GM19240 (cell line): ENCODE data around the gene HLA-DMB.
"Not testable (repeated sequence)": the region's sequence is repeated elsewhere in the genome, so short reads cannot be mapped to it uniquely, and the experiment has no call there.

Source experiments
- DNase-seq: peaks from one replicate; pipeline ENCODE4 v3.0.0; 2011; ENCODE audit warnings: low spot score; ENCODE audit not compliant: insufficient read length

Gene HLA-DMB

DNA sequence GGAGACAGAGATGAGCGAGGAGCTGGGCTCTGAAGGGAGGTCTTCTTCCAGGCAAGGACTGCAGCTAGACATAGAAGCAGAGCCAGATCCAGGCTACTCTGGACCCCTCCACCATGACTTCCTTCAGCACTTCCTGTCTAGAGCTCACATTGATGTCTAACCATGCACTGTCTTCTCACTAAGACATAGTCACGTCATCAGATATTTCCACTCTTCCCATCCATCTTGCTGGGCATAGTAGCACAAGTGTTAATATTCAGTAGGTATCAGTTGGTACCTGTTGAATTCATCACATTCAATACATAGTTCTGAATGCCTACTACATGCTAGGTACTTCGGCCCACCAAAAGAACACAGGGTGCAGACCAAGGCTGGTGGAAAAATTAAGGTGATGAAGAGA lies 9.2 kb upstream of the HLA-DMB start:
- no peak for DNase-seq

DNA sequence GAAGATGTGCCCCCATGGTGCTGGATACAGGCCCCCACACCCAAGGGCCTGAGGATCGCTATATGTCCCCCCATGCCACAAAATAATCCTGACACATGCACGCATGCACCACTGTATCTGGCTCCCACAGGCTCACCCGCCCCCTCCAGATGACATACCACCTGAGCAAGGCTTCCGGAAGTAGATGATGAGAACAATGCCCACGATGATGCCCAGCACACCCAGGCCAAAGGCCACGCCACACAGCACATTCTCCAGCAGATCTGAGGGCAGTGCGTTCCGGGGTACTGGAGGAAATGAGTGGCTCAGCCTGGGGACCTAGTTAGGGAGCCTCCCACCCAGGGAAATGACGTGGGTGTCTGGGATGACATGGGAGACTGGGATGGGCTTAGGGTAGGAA lies 8.3 kb upstream of the HLA-DMB start:
- no peak for DNase-seq

DNA sequence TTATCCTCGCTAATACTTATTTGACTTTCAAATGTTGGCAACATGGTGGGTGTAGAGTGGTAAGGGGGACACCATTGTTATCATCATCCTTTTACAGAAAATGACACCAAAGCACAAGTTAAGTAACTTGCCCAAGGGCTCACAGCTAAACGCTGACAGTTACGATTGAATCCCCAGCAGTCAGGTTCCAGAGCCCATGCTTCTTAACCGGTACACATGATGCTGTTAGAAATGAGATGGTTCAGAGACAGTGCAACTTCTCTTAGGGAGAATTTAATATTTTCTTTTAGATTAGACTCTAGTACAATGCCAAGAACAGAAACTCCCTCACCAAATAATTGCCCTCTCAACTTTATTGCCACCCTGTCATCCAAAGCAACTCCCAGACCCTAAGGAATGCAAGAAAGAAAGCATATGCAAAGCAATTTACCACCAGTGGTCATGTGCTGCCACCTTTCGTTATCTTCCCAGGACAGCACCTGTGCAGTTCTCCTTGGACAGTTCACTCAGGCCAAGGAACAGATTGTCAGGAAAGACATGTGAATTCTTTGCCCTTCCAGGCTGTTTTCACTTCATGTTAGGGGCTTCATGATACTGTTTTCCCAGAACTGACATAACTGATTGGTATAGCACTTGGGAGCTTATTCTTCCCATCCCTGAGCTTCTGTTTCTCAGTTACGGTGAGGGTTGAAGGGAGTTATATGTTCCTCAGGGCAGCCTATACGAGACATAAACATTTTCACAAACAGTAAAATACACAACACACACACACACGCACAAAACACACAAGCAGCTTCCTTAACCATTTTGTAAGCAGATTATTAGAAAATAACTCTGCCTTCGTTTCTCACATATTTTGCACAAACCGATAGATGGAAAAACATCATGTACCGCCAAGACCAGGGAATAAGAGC lies 7.0 kb upstream of the HLA-DMB start:
- no peak for DNase-seq

DNA sequence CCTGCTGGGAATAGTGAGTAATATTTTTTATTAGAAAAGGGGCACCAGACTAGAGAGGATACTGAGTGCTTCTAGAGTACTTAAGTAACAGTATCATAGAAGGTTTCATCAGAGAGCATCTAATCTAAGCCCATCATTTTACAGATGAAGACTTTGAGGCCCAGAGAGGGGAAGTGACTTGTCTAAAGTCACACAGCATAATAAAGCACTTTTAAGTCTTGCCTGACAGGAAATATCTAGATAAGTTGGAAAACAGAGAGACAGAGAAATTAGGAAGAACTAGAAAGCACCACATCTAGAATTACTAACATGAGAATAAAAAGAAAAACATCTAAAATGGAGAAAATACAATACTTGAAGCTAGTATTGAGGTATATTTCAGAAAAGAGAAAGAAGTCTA lies 6.1 kb upstream of the HLA-DMB start:
- DNase-seq = no peak

DNA sequence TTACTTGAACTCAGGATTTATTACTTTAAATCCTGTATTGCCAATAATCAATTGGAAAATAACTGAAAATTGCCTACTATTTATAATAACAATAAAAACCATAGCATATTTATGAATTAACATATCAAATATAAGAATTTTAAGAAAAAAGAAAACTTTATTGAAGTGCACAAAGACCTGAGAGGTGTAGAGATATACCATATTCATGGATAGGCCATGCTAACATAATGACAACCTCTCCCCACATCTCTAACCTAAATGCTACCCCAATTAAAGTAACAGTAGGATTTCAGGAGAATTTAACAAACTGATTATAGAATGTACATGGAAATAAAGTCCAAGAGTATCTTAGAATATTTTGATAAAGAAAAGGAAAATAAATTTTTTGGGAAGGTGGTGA lies 5.1 kb upstream of the HLA-DMB start:
- no peak for DNase-seq

DNA sequence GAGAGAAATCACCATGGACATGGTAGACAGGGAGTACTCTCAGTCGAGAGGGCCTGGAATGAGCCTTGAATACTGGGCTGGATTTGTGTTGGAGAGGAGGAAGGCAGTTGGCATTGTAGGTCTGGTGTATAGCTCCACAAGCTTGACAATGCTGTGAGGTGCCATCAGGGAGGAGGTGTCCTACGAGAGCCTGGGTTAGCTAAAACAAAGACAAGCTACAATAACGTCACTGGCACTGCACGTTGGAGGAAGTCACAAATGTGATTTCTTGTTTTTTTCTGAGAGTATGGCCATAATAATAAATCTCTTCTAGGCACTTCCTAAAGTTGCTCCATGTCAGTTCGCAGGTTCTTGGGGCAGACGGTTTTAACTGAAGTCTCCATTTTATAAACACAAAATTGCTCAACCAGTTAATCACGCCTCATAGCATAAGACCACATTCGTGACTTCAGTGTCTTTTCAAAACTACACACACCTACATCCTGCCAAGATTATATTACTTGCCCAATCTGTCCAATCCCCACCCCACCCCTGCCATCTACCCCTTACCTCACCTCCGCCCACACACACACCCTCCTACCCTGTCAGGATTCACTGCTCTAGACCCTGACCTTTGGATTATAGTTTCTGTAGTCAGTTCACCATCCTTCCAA lies 4.4 kb upstream of the HLA-DMB start:
- DNase-seq = no peak

DNA sequence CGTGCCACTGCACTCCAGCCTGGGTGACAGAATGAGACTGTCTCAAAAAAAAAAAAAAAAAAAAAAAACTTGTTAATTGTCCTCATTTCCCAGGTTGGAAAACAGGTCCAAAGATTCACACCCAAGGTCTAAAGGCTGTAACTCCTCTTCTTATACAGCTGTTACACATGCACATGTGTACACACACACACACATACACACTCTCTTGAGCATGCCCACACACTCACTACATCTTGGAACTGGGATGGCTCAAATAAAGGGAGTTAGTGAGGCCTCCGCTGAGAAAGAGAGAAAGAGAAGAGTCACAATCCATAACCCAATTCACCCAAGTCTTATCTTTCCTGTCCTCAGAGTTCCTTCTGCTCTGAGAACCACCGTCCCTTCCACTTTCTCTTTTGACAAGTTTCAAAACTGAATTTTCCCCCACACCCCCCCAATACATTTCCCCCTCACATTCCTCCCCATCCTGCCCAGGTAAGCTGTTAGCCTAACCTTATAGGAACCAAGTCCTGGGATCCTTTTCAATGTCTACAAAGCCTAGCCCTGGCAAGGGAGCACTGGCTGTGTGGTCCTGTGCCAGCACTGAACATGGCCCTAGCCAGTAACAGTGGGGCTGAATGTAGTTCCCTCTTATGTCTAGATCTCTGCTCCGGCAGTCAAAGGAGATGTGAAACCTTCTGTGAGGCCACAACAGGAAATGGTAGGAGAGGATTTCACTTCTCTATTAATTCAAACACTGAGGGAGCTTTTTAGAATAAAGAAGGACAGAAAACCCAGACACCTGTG lies 3.2 kb upstream of the HLA-DMB start:
- DNase-seq = no peak

DNA sequence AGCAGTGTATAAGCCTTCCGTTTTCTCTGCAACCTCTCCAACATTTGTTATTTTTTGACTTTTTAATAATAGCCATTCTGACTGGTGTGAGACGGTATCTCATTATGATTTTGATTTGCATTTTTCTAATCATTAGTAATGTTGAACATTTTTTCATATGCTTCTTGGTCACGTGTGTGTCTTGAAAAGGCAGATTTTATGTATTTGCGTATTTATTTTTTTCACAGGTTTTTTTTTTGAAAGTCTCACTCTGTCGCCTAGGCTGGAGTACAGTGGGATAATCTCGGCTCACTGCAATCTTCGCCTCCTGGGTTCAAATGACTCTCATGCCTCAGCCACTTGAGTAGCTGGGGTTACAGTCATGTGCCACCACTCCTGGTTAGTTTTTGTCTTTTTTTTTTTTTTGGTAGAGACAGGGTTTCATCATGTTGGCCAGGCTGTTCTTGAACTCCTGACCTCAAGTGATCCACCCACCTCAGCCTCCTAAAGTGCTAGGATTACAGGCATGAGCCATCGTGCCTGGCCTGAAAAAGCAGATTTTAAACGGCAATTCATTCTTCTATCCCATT lies 1.8 kb upstream of the HLA-DMB start:
- not testable (repeated sequence) for DNase-seq

DNA sequence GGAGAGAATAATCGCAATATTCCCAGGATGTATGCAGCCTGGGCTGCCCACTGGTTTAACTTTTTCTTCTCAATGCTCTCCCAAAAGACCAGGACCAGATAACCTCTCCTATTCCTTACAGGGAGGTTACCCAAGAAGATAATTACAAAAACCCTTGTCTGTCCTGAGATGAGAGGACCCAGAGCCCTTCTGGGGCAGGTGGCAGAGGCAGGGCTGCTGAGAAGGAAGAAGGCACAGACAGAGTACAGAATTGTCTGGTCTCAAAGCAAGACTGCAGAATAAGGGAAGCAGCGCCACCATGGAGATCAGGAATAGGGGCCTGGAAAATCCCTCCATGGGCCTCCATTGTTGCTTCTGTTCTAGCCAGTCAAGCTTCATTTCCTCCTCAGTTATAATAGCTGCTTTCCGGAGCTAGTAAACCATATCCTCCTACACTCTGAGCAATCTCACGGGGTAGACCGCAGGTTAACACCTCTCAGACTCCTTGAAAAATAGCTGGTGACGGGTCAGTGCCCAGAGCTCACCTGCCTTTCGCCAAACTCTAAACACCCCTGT lies 463 bp upstream of the HLA-DMB start:
- no peak for DNase-seq

DNA sequence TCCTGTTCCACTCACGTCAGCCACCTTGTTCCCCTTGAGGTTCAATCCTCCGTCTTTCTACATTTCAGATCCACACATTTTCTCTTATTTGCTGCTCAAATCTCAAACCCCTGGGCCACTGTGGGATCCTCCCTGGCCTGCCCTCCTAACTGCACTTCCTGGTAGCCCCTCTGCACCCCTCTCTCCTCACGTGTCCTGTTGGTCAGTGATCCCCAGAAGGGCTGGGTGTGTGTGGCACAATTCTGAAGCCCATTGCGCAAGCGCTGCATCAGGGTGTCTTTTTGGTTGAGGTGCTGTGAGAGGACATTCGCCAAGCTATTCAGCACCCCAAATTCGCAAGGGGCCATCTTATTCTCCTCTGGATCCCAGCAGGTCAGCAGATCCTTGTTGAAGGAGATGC lies 2.3 kb downstream of the HLA-DMB start:
- no peak for DNase-seq

DNA sequence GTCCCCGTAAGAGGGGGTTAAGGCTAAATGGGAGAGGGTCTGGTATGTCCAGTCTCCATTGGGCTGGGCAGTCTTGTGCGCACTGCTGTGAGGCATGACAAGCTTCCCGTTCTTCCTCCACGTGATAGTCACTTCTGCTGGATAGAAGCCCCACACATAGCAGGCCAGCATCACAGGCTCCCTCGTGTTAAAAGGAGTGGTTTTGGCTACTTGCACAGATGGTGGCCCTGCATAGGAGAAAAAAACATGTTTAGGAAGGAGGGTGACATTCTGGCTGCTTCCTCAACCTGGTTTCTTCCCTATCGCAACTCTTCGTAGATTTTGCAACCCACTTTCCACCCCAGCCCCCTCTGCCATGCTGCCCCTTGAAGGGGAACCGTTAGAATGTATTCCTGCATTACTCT lies 3.6 kb downstream of the HLA-DMB start:
- no peak for DNase-seq

DNA sequence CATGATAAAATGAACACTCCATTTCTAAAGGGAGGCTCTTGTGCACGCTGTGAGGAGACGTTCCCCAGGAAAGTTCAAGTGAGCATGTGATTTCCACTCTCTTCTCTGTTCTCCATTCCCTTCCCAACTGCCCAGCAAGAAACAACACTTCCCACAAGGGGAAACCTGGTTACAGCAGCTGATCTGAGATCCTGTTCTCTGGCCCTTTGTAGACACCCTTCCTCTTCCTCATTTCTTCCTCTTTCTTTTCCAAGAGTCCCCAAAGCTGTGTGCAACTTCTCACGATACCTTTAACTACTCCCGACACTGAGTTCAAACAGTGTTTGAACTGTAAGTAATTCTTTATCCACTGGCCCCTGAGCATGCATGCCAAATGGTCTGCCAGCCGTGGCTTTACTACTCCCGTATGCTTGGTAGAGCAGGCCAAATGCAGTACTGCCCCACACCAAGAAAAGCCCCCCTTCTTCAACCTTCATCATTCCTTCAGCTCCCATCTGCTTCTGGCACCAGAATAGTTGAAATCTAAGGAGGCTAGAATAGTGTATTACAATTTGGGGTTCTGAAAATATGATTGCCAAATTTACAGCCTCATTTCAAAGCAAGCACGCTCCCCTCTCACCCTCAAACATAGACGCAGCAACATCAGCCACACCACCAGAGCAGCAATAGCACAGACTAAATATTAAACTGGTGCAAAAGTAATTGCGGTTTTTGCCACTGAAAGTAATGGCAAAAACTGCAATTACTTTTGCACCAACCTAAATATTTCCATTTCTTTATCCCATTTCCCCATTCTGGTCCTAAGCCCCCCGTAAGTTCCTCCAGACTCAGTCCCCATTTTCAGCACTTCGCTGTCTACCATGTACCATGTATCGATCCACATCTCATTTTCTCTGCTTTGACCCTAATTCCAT lies 4.3 kb downstream of the HLA-DMB start:
- DNase-seq = no peak

DNA sequence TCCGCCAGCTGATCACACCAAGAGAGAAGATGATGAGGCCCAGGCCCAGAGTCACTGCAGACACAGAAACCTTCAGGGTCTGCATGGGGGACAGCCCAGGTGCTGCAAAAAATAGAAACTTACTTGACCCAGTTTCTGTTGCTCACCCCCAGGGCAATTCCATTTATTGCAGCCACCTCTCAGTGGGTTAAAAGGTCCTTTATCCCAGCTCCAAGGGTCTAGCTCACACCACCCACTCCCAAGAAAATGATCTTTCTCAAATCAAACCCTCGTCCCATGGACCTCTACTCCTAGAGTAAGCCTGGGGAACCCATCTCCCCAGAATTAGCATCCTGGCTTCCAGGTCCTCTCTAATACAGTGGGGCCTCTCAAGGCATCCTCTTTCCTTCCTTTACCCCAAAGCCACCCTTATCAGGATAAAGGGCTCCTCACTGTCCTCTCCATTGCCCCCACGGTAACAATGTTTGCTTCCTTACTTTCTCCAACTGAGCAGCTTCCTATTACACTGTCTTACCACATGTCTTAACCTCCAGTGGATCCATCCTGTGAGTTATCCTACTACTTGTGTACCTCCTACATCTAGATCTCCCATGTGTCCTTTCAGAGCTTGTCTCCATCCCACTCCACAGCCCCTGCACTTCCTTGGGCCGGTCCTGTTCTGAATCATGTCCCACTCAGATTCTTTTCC lies 5.1 kb downstream of the HLA-DMB start:
- no peak for DNase-seq

DNA sequence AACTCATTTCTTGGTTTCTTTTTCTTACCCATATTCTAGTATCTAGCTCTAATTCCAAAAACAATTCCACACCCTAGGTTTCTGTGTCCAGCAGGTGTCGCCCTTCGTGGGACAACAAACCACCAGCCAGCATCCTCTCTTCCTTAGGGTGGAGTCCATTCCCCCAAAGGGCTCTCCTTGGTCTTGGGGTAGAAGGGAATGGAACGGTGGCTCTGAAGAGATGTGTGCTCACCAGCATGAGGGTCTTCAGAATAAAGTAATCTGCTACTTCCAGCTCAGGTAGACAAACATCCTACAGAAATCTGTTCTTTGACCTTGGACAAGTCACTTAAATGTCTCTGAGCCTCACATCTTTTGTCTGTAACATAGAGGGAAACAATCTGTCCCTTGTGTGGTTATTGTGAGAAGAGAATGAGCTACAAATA lies 7.2 kb downstream of the HLA-DMB start:
- no peak for DNase-seq

DNA sequence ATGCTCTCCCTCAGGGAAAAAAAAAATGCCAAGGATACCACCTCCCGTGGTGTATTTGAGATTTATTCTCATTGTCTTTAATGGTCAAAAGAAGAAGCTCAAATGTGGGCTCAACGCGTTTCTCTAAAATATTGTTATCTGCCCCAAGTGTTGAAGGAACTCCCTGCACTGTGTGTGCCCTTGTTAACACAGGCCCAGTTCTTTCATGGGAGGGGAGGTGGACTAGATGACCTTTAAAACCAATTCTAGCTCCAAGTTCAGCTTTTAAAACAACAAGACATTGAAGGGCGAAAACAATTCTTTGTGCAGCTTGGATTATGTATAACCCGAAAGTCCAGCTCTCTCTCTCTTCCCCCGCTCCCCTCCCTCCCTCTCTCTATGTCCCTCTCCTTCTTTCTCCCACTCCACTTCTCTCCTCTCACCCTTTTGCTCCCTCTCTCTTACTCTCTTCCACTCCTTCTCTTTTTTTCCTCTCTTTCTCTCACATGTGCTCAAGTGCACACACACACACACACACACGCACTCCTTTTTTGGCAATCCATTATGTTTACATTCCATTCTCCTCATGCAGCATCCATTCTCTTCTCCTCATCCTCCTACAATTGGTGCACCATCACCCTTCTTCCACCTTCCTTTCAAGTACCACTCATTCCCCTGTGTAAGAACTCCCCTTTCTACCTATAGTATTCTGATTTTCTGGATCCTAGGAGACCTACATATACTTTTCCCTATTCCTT lies 8.5 kb downstream of the HLA-DMB start:
- no peak for DNase-seq

DNA sequence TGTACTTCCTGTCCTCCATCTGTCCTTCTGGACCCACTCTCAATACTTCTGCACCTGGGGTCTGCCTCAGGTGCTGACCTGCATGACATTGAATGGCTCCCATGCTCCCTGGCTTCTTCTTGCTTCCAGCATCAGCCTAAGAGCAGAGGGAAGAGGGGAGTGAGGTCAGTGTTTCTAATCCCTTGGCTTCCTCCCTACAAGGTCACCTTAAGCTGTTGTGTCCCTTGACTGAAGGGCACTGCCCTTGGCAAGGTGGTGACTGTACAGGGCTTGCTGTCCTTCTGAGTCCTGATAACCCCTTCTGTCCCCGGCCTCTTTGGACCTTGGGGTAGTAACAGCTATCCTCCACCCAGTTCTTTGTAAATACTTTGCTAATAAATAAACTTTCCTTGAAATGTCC lies 9.6 kb downstream of the HLA-DMB start:
- DNase-seq = no peak

DNA sequence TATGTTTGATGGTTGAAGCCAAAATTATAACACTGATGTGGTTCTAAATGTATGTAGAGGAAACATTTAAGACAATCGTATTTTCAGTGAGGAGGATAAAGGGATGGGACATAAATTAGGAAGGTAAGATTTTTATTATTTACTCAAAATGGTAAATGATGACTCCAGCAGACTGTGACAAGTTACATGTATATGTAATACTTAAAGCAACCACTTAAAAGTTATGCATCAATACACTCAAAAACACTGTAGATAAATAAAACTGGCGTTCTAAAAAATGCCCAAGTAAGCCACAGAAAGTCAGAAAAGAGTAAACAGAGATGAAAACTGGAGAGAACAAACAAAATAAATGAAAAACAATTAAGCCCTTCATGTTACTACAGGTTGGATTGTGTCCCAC lies 18.7 kb downstream of the HLA-DMB start:
- DNase-seq = no peak

DNA sequence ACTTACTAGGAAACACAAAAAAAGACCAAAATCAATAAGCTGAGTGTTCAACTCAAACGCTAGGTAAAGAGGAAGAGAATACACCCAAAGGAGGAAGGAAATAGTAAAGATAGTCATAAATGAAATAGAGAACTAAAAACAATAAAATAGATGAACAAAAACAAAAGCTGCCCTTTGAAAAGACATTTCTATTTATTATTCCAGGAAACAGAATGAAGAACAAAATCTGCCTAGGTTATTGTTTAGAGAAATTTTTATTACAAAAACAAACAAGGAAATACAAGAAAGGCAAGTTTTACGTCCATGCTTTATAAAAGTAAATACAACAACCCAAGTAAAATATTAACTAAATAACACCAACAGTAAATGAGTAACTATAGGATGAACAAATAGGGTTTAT lies 20.1 kb downstream of the HLA-DMB start:
- no peak for DNase-seq

DNA sequence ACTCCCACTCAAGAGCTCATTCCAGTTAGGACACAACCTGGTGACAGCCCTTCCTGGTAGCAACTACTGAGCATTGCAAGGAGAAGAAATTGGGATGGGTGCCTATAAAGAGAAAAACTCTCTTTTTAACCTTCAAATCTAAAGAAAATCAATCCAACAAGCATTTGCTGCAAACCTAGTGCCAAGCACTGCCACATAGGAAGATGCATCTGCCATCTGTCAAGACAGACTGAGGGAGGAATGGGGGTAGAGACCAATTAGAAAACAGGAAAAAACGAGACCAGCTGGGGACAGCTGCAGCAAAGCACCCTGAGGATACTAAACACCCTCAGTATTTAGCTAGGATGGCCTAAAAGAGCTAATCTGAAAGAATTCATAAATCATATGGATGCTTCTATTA lies 27.9 kb downstream of the HLA-DMB start:
- DNase-seq = no peak
